Activated T-cell treated with anti-CD3 and anti-CD28 coated beads, Interleukin-2, amount 50 U/mL, for 24 hours (primary cell): Measurements from ENCODE around the gene RRP8.
A peak's percentile ranks its signal among the peaks of the same experiment; 100 is the strongest.

Experiments used
- DNase-seq: peaks from one replicate; pipeline ENCODE4 v3.0.0-alpha.2; 2020
- H3K27ac Mint-ChIP-seq: 2 replicates; pipeline ENCODE4 v1.8.0; 2020; ENCODE audit warnings: mild to moderate bottlenecking, mixed read lengths
- H3K27me3 Mint-ChIP-seq: 2 replicates; pipeline ENCODE4 v1.8.0; 2020; ENCODE audit warnings: mixed read lengths
- H3K36me3 Mint-ChIP-seq: 2 replicates; pipeline ENCODE4 v1.8.0; 2020; ENCODE audit warnings: low read depth, mixed read lengths
- H3K4me1 Mint-ChIP-seq: 2 replicates; pipeline ENCODE4 v1.8.0; 2020; ENCODE audit warnings: low read depth, mixed read lengths
- H3K4me3 Mint-ChIP-seq: 2 replicates; pipeline ENCODE4 v1.8.0; 2020; ENCODE audit warnings: mild to moderate bottlenecking, moderate library complexity, mixed read lengths
- H3K9me3 Mint-ChIP-seq: 2 replicates; pipeline ENCODE4 v1.8.0; 2020; ENCODE audit warnings: mixed read lengths

The RRP8 gene

GRCh38 chr11:6615882-6616585, 12.6 kb upstream of the RRP8 start:
- Mint-ChIP-seq H3K27ac (peak overlapping the region; percentile 4), H3K4me3 (no peak overlapping the region), H3K9me3 (no peaks in the 10 kb centered on the region), H3K4me1 (peaks cover 17% of the 10 kb centered on the region), H3K27me3 (no peaks in the 10 kb centered on the region), H3K36me3 (peaks cover 38% of the 10 kb centered on the region)
- no peak for DNase-seq

- H3K4me1 Mint-ChIP-seq, result peaks cover 27% of the 10 kb centered on the region
- H3K4me3 Mint-ChIP-seq, result no peak overlapping the region
- H3K36me3 Mint-ChIP-seq, result peaks cover 48% of the 10 kb centered on the region
- DNase-seq, result no peak
- no peaks in the 10 kb centered on the region for H3K9me3 Mint-ChIP-seq
- H3K27me3 Mint-ChIP-seq, result no peaks in the 10 kb centered on the region
- no peak overlapping the region for H3K27ac Mint-ChIP-seq
These were observed 11.6 kb upstream of the RRP8 start for GRCh38 chr11:6615046-6615445.

DNA sequence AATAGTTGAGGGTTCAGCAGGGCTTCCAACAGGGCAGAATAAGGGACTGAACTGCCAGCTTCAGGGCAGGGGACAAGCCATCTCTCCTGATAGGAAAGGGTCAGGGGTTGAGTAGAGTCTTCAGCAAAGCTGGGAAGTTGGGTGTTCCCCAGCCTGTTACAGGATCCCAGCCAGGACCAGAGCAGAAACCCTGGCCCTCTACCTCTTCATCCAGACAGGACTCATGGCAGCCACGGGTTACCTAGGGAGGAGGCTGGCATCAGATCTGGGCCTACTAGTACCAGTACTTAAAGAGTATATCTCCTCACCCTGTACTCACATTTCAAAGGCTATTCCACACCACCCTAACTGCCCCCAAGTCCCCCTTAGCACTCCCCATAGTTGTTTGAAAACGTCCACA, 11.0 kb upstream of the RRP8 start:
- Mint-ChIP-seq H3K4me3 (no peak overlapping the region), H3K36me3 (peaks cover 54% of the 10 kb centered on the region), H3K9me3 (no peaks in the 10 kb centered on the region), H3K27me3 (no peaks in the 10 kb centered on the region), H3K4me1 (peaks cover 33% of the 10 kb centered on the region), H3K27ac (no peak overlapping the region)
- no peak for DNase-seq

- Mint-ChIP-seq H3K4me3 (no peak overlapping the region), H3K4me1 (peaks cover 43% of the 10 kb centered on the region), H3K27me3 (no peaks in the 10 kb centered on the region), H3K9me3 (no peaks in the 10 kb centered on the region), H3K36me3 (peaks cover 63% of the 10 kb centered on the region), H3K27ac (no peak overlapping the region)
- DNase-seq, result no peak
These were observed 10.1 kb upstream of the RRP8 start for GRCh38 chr11:6613496-6613895.

DNA sequence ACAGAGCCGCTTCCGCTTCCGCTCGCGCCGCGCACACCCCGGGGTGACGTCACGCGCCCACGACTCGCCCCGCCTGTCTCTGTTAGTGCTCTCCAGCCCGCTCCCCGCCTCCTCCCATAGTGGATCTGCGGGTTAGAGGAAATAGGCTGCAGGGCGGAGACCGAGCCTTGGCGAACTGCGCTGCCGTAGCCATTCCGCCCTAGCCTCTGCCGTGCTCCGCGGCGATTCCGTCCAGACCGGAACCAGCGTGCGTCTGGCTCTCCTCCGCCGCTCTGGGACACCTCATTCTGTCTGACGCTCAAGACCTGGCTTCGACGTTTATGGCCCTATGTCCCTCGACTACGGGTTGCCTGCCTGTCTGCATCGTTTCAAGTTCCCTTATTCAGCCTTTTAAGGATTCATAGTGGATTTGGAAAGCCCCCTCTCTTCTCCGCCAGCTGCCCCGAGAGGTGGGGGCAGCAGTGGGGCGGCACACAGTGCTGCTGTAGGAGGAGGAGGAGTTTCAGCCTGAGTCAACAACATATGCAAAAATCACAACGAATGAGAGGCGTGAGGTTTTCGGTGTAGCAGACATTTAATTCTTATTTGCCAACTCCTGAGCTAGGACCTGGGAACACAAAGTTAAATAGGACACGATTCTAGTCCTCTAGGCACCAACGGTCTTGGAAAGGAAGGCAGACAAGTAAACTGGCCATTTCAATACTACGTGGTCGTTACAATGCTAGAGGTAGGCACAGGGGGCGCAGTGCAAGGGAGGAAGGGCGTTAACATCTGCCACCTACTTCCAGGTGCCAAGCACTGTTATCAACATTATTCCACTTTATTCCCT, 9.0 kb upstream of the RRP8 start, which contains the start of gene TAF10:
Gene TAF10 (minus strand): TSS at position 4 of the 829 bp plus-strand sequence. CDS start 27 bp downstream, outside the sequence.
- H3K4me1 Mint-ChIP-seq, result peaks cover 53% of the 10 kb centered on the region
- peak; percentile 95 for DNase-seq
- no peak within 1 kb of the TSS for H3K27ac Mint-ChIP-seq
- peak within 1 kb of the TSS; percentile 89 for H3K4me3 Mint-ChIP-seq
- no peaks in the 10 kb centered on the region for H3K9me3 Mint-ChIP-seq
- no peaks in the 10 kb centered on the region for H3K27me3 Mint-ChIP-seq
- peaks cover 71% of the 10 kb centered on the region for H3K36me3 Mint-ChIP-seq

DNA sequence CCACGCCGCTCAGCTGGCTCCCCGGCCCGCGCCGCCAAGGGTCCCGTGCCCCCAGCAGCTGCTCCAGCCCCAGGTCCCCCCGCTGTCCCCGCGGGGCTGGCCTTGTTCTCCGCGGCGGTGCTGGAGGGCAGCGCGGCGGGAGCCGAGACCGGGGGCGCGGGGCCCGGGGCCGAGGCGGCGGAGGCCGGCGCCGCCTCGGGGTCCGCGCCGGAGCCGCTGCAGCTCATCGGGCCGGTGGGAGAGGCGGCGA, 8.5 kb upstream of the RRP8 start:
- Mint-ChIP-seq H3K9me3 (no peaks in the 10 kb centered on the region), H3K27ac (no peak overlapping the region), H3K4me1 (peaks cover 56% of the 10 kb centered on the region), H3K36me3 (peaks cover 71% of the 10 kb centered on the region), H3K4me3 (peak overlapping the region; percentile 89), H3K27me3 (no peaks in the 10 kb centered on the region)
- no peak for DNase-seq

GRCh38 chr11:6611092-6611962, 7.9 kb upstream of the RRP8 start:
- Mint-ChIP-seq H3K4me3 (peak overlapping the region; percentile 89), H3K36me3 (peaks cover 68% of the 10 kb centered on the region)
- peak; percentile 25 for DNase-seq

GRCh38 chr11:6610591-6610990, 7.2 kb upstream of the RRP8 start:
- Mint-ChIP-seq H3K27ac (no peak overlapping the region), H3K4me1 (peaks cover 44% of the 10 kb centered on the region), H3K36me3 (peaks cover 65% of the 10 kb centered on the region), H3K4me3 (peak overlapping the region; percentile 89), H3K9me3 (no peaks in the 10 kb centered on the region), H3K27me3 (no peaks in the 10 kb centered on the region)
- DNase-seq, result peak; percentile 26

More at GRCh38 chr11:6611092-6611962, 7.9 kb upstream of the RRP8 start:
- Mint-ChIP-seq H3K27ac (no peak overlapping the region), H3K4me1 (peaks cover 51% of the 10 kb centered on the region), H3K27me3 (no peaks in the 10 kb centered on the region), H3K9me3 (no peaks in the 10 kb centered on the region)

GRCh38 chr11:6609502-6610015, 6.1 kb upstream of the RRP8 start:
- Mint-ChIP-seq H3K27ac (no peak overlapping the region), H3K27me3 (no peaks in the 10 kb centered on the region), H3K9me3 (no peaks in the 10 kb centered on the region), H3K4me1 (peaks cover 43% of the 10 kb centered on the region), H3K36me3 (peaks cover 55% of the 10 kb centered on the region), H3K4me3 (peak overlapping the region; percentile 89)
- peak; percentile 27 for DNase-seq

DNA sequence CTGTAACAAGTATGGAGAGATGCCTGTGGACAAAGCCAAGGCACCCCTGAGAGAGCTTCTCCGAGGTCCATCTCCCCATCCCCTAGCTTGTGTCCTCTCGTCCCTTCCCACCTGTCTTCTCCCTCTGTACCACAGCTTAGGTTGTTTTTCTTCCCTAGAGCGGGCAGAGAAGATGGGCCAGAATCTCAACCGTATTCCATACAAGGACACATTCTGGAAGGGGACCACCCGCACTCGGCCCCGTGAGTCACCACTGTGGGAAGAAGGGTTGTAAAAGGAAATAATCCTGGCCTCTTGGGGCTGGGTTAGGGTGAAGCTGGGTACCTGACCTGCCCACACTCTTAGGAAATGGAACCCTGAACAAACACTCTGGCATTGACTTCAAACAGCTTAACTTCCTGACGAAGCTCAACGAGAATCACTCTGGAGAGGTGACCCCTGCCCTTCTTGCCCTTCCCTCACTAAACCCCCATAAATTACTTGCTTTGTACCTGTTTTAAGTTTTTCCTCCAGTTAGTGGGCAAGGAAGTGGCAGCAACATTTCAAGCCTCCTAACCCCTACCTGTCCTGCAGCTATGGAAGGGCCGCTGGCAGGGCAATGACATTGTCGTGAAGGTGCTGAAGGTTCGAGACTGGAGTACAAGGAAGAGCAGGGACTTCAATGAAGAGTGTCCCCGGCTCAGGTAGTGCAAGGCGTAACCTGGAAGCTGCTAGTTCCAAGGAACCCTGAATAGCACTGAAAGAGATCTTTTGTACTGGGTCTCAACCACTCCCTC, 5.5 kb upstream of the RRP8 start:
- Mint-ChIP-seq H3K9me3 (no peaks in the 10 kb centered on the region), H3K4me3 (no peak overlapping the region), H3K27ac (no peak overlapping the region), H3K27me3 (no peaks in the 10 kb centered on the region), H3K36me3 (peaks cover 53% of the 10 kb centered on the region), H3K4me1 (peaks cover 43% of the 10 kb centered on the region)
- DNase-seq, result no peak

DNA sequence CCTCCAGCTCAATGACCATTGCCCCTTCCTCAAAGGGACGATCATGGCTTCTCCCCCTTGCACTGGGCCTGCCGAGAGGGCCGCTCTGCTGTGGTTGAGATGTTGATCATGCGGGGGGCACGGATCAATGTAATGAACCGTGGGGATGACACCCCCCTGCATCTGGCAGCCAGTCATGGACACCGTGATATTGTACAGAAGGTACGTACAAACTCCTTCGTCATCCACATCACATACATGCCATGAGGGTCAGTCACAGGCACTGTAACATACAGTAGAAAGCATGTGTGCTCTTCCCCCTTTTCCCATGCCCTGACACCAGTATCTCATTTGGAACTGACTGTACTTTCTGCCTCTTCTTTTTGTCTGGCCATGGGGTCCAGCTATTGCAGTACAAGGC, 4.6 kb upstream of the RRP8 start:
- peaks cover 53% of the 10 kb centered on the region for H3K36me3 Mint-ChIP-seq
- no peak overlapping the region for H3K27ac Mint-ChIP-seq
- H3K4me3 Mint-ChIP-seq, result no peak overlapping the region
- no peak for DNase-seq
- no peaks in the 10 kb centered on the region for H3K27me3 Mint-ChIP-seq
- no peaks in the 10 kb centered on the region for H3K9me3 Mint-ChIP-seq
- H3K4me1 Mint-ChIP-seq, result peaks cover 43% of the 10 kb centered on the region

GRCh38 chr11:6607190-6607795, 3.9 kb upstream of the RRP8 start:
- DNase-seq, result no peak
- Mint-ChIP-seq H3K4me3 (no peak overlapping the region), H3K36me3 (peaks cover 53% of the 10 kb centered on the region), H3K9me3 (no peaks in the 10 kb centered on the region), H3K4me1 (peaks cover 47% of the 10 kb centered on the region), H3K27me3 (no peaks in the 10 kb centered on the region), H3K27ac (no peak overlapping the region)

GRCh38 chr11:6606471-6607189, 3.2 kb upstream of the RRP8 start:
- peaks cover 54% of the 10 kb centered on the region for H3K4me1 Mint-ChIP-seq
- H3K27me3 Mint-ChIP-seq, result no peaks in the 10 kb centered on the region
- no peaks in the 10 kb centered on the region for H3K9me3 Mint-ChIP-seq
- H3K36me3 Mint-ChIP-seq, result peaks cover 58% of the 10 kb centered on the region
- no peak overlapping the region for H3K4me3 Mint-ChIP-seq
- peak; percentile 54 for DNase-seq
- no peak overlapping the region for H3K27ac Mint-ChIP-seq
